ENCODE results near the gene KRTAP7-1.

KRTAP7-1 gene

DNA sequence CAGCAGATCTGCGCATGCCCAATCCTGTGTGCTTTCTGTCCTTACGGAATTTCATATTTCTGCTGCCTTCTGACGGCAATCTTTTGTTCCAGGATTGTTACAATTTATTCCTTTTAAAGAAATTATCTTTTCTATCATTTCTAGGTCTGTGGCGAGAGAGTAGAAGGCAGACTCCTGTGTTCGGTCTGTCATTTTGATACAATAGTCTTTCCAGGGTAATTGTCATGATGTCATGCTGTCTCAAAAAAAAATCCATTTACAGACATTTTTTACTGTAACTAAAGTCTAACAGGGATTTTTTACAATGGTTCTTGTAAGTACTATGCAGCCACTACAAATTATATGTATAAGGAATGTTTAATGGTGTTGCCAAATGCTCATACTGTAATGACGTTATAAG is 9.0 kb upstream of the KRTAP7-1 start:
- Histone ChIP-seq H3K27me3 (ENCODE audit: insufficient read depth, low read depth, severe bottlenecking) (peaks cover 66% of the 10 kb centered on the region), H3K27ac (no peak overlapping the region), H3K9me3 (ENCODE audit: severe bottlenecking) (peaks cover 3% of the 10 kb centered on the region), H3K4me3 (ENCODE audit: low read depth, low read length) (no peak overlapping the region), H3K36me3 (no peaks in the 10 kb centered on the region)
- no peak for DNase-seq
- TF ChIP-seq, protein P1, sequence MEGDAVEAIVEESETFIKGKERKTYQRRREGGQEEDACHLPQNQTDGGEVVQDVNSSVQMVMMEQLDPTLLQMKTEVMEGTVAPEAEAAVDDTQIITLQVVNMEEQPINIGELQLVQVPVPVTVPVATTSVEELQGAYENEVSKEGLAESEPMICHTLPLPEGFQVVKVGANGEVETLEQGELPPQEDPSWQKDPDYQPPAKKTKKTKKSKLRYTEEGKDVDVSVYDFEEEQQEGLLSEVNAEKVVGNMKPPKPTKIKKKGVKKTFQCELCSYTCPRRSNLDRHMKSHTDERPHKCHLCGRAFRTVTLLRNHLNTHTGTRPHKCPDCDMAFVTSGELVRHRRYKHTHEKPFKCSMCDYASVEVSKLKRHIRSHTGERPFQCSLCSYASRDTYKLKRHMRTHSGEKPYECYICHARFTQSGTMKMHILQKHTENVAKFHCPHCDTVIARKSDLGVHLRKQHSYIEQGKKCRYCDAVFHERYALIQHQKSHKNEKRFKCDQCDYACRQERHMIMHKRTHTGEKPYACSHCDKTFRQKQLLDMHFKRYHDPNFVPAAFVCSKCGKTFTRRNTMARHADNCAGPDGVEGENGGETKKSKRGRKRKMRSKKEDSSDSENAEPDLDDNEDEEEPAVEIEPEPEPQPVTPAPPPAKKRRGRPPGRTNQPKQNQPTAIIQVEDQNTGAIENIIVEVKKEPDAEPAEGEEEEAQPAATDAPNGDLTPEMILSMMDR (IDR thresholded peaks at IDR 0.05; ENCODE audit: low read depth, low read length), result no peak

GRCh38 chr21:30831194-30831765 is 1.7 kb upstream of the KRTAP7-1 start:
- H3K36me3 ChIP-seq, result no peaks in the 10 kb centered on the region
- peaks cover 21% of the 10 kb centered on the region for H3K9me3 ChIP-seq (ENCODE audit: severe bottlenecking)
- H3K27ac ChIP-seq, result no peak overlapping the region
- DNase-seq, result peak; percentile 30
- H3K4me3 ChIP-seq (ENCODE audit: low read depth, low read length), result no peak overlapping the region
- H3K27me3 ChIP-seq (ENCODE audit: insufficient read depth, low read depth, severe bottlenecking), result peaks cover 71% of the 10 kb centered on the region
- TF ChIP-seq, protein P1 (IDR thresholded peaks at IDR 0.05; ENCODE audit: low read depth, low read length), result peak; percentile 51

DNA sequence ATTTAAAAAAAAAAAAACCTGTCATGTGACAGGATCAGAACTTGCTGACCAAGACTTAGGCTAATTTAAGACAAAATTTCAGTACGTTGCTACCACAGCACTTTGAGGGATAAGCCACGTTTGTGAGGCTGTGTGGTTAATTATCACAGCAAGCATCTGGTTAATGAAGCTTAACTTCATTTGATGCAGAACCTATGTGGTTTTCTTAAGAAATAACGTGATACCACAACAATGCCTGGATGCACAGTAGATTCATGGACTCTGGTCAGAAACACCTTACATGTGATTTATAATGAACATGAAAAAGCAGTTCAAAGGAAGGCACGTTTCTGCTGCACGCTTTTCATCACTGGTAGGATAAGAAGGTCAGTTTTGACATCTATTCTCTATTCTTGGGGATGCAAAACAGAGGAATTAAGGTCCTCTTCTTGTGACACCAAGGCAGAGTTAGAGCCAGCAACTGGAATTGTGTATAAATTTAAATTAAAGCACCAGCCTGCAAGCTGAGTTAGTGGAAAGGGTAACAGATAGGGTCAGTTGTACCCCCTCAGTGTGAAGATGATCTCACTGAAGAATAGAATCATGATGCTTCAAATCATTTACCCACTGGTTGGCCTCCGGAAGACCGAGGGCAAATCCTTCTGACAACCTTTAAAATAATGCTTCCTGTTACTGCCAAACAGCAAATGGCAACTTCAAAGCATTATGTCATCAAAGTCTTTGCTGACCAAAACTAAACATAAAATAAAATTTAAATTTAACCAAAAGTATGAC is 10.5 kb downstream of the KRTAP7-1 start:
- no peaks in the 10 kb centered on the region for H3K9me3 ChIP-seq (ENCODE audit: severe bottlenecking)
- TF ChIP-seq, protein P1 (IDR thresholded peaks at IDR 0.05; ENCODE audit: low read depth, low read length), result no peak
- peaks cover 87% of the 10 kb centered on the region for H3K27me3 ChIP-seq (ENCODE audit: insufficient read depth, low read depth, severe bottlenecking)
- no peak overlapping the region for H3K4me3 ChIP-seq (ENCODE audit: low read depth, low read length)
- no peak overlapping the region for H3K27ac ChIP-seq
- H3K36me3 ChIP-seq, result no peaks in the 10 kb centered on the region
- DNase-seq, result no peak

- no peaks in the 10 kb centered on the region for H3K9me3 ChIP-seq (ENCODE audit: severe bottlenecking)
- H3K36me3 ChIP-seq, result no peaks in the 10 kb centered on the region
- DNase-seq, result no peak
- H3K4me3 ChIP-seq (ENCODE audit: low read depth, low read length), result no peak within 1 kb of the TSS
- H3K27me3 ChIP-seq (ENCODE audit: insufficient read depth, low read depth, severe bottlenecking), result peaks cover 89% of the 10 kb centered on the region
- H3K27ac ChIP-seq, result no peak within 1 kb of the TSS
- TF ChIP-seq, protein P1 (IDR thresholded peaks at IDR 0.05; ENCODE audit: low read depth, low read length), result no peak
Observed at GRCh38 chr21:30813174-30813573, 16.4 kb downstream of the KRTAP7-1 start, which contains the start of gene KRTAP8-1. Gene KRTAP8-1, minus strand, starts transcription at chr21:30813274. Its CDS starts 54 bp downstream, at chr21:30813220.

GRCh38 chr21:30800605-30801004 is 29.0 kb downstream of the KRTAP7-1 start:
- no peak overlapping the region for H3K4me3 ChIP-seq (ENCODE audit: low read depth, low read length)
- peaks cover 74% of the 10 kb centered on the region for H3K27me3 ChIP-seq (ENCODE audit: insufficient read depth, low read depth, severe bottlenecking)
- H3K36me3 ChIP-seq, result no peaks in the 10 kb centered on the region
- peaks cover 2% of the 10 kb centered on the region for H3K9me3 ChIP-seq (ENCODE audit: severe bottlenecking)
- TF ChIP-seq, protein P1 (IDR thresholded peaks at IDR 0.05; ENCODE audit: low read depth, low read length), result no peak
- no peak for DNase-seq
- H3K27ac ChIP-seq, result no peak overlapping the region

All from WERI-Rb-1 (cell line).